ENCODE data around the gene ROBO3. TPM values are rescaled to one million over a fixed set of nuclear protein-coding genes. Genes with fewer than 3 reads are reported as not detected.

ROBO3 gene
- total RNA-seq, 1 donor from 2014 or later = 18.9 TPM

- no peaks in the 10 kb centered on the region for H3K27me3 ChIP-seq
- no peak overlapping the region for H3K27ac ChIP-seq
- TF ChIP-seq POLR2A (IDR thresholded peaks at IDR 0.05) (no peak), POLR2AphosphoS5 (IDR thresholded peaks at IDR 0.05; ENCODE audit: insufficient read depth in 1 of 2, low read depth in 1 of 2) (no peak), CTCF (IDR thresholded peaks at IDR 0.05) (no peak)
- no peaks in the 10 kb centered on the region for H3K36me3 ChIP-seq
- intact Hi-C loops (cut with DNase I) = no loop called here
- H3K9me3 ChIP-seq = no peaks in the 10 kb centered on the region
- DNase-seq (ENCODE audit: extremely low spot score in 2 of 2) = no peak
- H3K4me1 ChIP-seq = no peaks in the 10 kb centered on the region
- no peak overlapping the region for H3K4me3 ChIP-seq
Measured at GRCh38 chr11:124917115-124917637, 51.9 kb downstream of the ROBO3 start.

DNA sequence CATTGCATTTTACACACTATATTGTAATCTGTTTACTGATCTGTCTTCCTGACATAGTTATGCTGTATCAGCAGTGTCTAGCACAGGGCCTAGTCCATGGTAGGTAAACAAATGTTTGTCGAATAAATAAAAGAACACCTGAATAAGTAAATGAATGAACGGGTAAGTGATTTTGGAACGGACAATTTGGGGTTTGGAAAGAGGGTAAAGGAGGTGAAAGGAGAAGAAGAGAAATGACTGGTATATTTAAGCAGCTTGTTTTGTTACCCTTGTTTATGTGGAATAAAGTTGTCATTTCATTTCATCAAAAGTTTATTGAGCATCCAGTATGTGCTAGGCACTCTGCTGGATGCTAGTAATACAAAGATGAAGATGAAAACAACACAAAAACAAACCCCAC lies 53.7 kb downstream of the ROBO3 start, which contains the start of gene HEPN1:
HEPN1 (plus strand) TSS at position 301 of the 400 bp plus-strand sequence.
- no peaks in the 10 kb centered on the region for H3K9me3 ChIP-seq
- TF ChIP-seq POLR2AphosphoS5 (IDR thresholded peaks at IDR 0.05; ENCODE audit: insufficient read depth in 1 of 2, low read depth in 1 of 2) (no peak), CTCF (IDR thresholded peaks at IDR 0.05) (no peak), POLR2A (IDR thresholded peaks at IDR 0.05) (no peak)

GRCh38 chr11:124919898-124920297 lies 54.7 kb downstream of the ROBO3 start:
- Histone ChIP-seq H3K4me1 (no peaks in the 10 kb centered on the region), H3K4me3 (no peak overlapping the region), H3K9me3 (no peaks in the 10 kb centered on the region), H3K27me3 (no peaks in the 10 kb centered on the region), H3K36me3 (no peaks in the 10 kb centered on the region), H3K27ac (no peak overlapping the region)
- DNase-seq (ENCODE audit: extremely low spot score in 2 of 2) = peak in 1 of 2 donors; percentile 89
- TF ChIP-seq POLR2AphosphoS5 (IDR thresholded peaks at IDR 0.05; ENCODE audit: insufficient read depth in 1 of 2, low read depth in 1 of 2) (no peak), CTCF (IDR thresholded peaks at IDR 0.05) (no peak), POLR2A (IDR thresholded peaks at IDR 0.05) (no peak)
- intact Hi-C loops (cut with DNase I) = no loop called here

More for the DNA sequence above, 53.7 kb downstream of the ROBO3 start, which contains the start of gene HEPN1:
- Histone ChIP-seq H3K27me3 (no peaks in the 10 kb centered on the region), H3K4me3 (no peak within 1 kb of the TSS), H3K4me1 (no peaks in the 10 kb centered on the region), H3K27ac (no peak within 1 kb of the TSS), H3K36me3 (no peaks in the 10 kb centered on the region)
- no peak for DNase-seq (ENCODE audit: extremely low spot score in 2 of 2)
- intact Hi-C loops (cut with DNase I) = no loop called here

DNA sequence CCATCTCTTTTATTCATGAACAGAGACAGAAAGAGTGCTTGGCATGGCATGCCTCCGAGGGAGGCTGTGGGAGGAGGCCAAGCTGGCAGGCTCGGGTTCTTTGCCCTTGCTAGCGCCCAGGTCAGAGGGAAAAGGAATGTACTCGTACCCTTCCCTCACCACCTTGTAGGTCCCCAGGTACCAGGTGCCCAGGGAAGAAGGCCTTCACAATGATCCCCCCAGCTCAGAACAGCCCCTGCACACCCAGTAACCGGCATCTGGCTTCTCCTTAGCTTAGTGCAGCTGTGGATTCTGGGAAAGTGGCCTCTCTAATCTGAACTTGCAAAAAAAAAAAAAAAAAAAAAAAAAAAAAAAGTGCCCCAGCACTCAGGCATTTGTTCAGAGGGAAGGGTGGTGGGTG lies 55.1 kb downstream of the ROBO3 start:
- H3K27ac ChIP-seq = no peak overlapping the region
- H3K27me3 ChIP-seq = no peaks in the 10 kb centered on the region
- DNase-seq (ENCODE audit: extremely low spot score in 2 of 2) = peak in 1 of 2 donors; percentile 85
- TF ChIP-seq POLR2A (IDR thresholded peaks at IDR 0.05) = no peak
- TF ChIP-seq CTCF (IDR thresholded peaks at IDR 0.05) = no peak
- no peak for TF ChIP-seq POLR2AphosphoS5 (IDR thresholded peaks at IDR 0.05; ENCODE audit: insufficient read depth in 1 of 2, low read depth in 1 of 2)
- intact Hi-C loops (cut with DNase I) = no loop called here
- no peaks in the 10 kb centered on the region for H3K4me1 ChIP-seq
- H3K4me3 ChIP-seq = no peak overlapping the region
- H3K36me3 ChIP-seq = no peaks in the 10 kb centered on the region
- no peaks in the 10 kb centered on the region for H3K9me3 ChIP-seq

DNA sequence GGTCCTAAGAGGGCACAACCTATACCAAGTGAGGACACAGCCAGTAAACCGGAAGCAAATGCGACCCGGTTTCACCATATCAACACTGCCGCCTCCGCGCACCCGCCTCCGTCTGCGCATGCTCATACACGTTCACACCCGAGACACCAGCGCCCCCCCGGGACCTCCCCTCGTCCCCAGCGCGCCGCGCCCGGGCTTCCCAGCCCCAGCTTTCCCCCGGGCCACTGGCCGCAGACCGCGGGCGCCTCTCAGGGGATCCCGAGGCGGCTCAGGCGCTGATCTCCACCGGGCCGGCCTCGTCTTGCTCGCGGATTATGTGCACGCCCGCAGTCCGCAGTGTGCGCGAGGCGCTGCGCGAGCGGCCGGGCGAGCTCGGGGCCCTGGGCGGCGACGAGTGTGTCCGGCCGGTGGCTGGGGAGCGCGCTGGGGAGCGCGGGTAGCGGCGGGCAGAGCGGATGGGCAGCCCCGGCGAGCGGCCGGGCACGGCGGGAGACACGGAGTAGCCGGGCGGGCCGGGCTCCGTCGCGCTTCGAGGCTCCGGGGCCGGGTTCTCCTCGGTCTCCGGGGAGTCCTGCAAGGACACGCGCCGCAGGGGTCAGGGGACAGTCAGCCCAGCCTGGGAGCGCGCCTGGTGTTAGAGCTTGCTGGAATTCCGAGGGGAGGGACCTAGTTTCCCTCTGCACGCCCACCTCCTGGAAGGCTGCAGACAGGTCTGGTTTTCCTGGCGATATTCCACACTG lies 55.8 kb downstream of the ROBO3 start:
- no peak for TF ChIP-seq POLR2AphosphoS5 (IDR thresholded peaks at IDR 0.05; ENCODE audit: insufficient read depth in 1 of 2, low read depth in 1 of 2)
- TF ChIP-seq POLR2A (IDR thresholded peaks at IDR 0.05) = no peak
- no peak for TF ChIP-seq CTCF (IDR thresholded peaks at IDR 0.05)
- H3K4me3 ChIP-seq = peak overlapping the region; percentile 35 to 61
- intact Hi-C loops (cut with DNase I) = no loop called here
- H3K4me1 ChIP-seq = no peaks in the 10 kb centered on the region
- no peaks in the 10 kb centered on the region for H3K9me3 ChIP-seq
- H3K36me3 ChIP-seq = no peaks in the 10 kb centered on the region
- DNase-seq (ENCODE audit: extremely low spot score in 2 of 2) = no peak
- H3K27me3 ChIP-seq = no peaks in the 10 kb centered on the region
- peak overlapping the region; percentile 36 for H3K27ac ChIP-seq

Data from vagina (tissue), 2 donors.